Measurements from ENCODE around the gene KDM6A. TPM values are rescaled to one million over a fixed set of nuclear protein-coding genes. Genes with fewer than 3 reads are reported as not detected.

The KDM6A gene
- total RNA-seq, 1 donor from 2014 or later: 14.4 TPM

- Mint-ChIP-seq H3K4me1 (ENCODE audit: low read depth) (peaks cover 20% of the 10 kb centered on the region), H3K9me3 (ENCODE audit: low read depth) (no peaks in the 10 kb centered on the region), H3K27ac (ENCODE audit: unreplicated experiment) (no peak overlapping the region), H3K4me3 (ENCODE audit: unreplicated experiment) (no peak overlapping the region), H3K36me3 (ENCODE audit: low read depth) (no peaks in the 10 kb centered on the region), H3K27me3 (ENCODE audit: low read depth) (no peaks in the 10 kb centered on the region)
- DNase-seq (ENCODE audit: low spot score): no peak
- no peak for TF ChIP-seq CTCF (IDR thresholded peaks at IDR 0.05)
Observed at GRCh38 chrX:44876767-44877166, 3.8 kb downstream of the KDM6A start.

GRCh38 chrX:44878780-44879179 is 5.8 kb downstream of the KDM6A start:
- no peaks in the 10 kb centered on the region for H3K9me3 Mint-ChIP-seq (ENCODE audit: low read depth)
- no peak for DNase-seq (ENCODE audit: low spot score)

GRCh38 chrX:44881549-44881948 is 8.6 kb downstream of the KDM6A start:
- Mint-ChIP-seq H3K9me3 (ENCODE audit: low read depth) (no peaks in the 10 kb centered on the region), H3K36me3 (ENCODE audit: low read depth) (no peaks in the 10 kb centered on the region), H3K4me3 (ENCODE audit: unreplicated experiment) (no peak overlapping the region), H3K27ac (ENCODE audit: unreplicated experiment) (no peak overlapping the region), H3K27me3 (ENCODE audit: low read depth) (no peaks in the 10 kb centered on the region), H3K4me1 (ENCODE audit: low read depth) (peaks cover 9% of the 10 kb centered on the region)
- DNase-seq (ENCODE audit: low spot score): no peak
- TF ChIP-seq CTCF (IDR thresholded peaks at IDR 0.05): no peak

More at GRCh38 chrX:44878780-44879179, 5.8 kb downstream of the KDM6A start:
- H3K27me3 Mint-ChIP-seq (ENCODE audit: low read depth): no peaks in the 10 kb centered on the region
- H3K4me1 Mint-ChIP-seq (ENCODE audit: low read depth): peaks cover 23% of the 10 kb centered on the region
- no peak overlapping the region for H3K4me3 Mint-ChIP-seq (ENCODE audit: unreplicated experiment)
- no peaks in the 10 kb centered on the region for H3K36me3 Mint-ChIP-seq (ENCODE audit: low read depth)
- H3K27ac Mint-ChIP-seq (ENCODE audit: unreplicated experiment): no peak overlapping the region
- TF ChIP-seq CTCF (IDR thresholded peaks at IDR 0.05): no peak

GRCh38 chrX:44882635-44883034 is 9.6 kb downstream of the KDM6A start:
- TF ChIP-seq CTCF (IDR thresholded peaks at IDR 0.05): no peak
- H3K27me3 Mint-ChIP-seq (ENCODE audit: low read depth): no peaks in the 10 kb centered on the region
- H3K27ac Mint-ChIP-seq (ENCODE audit: unreplicated experiment): no peak overlapping the region
- no peaks in the 10 kb centered on the region for H3K36me3 Mint-ChIP-seq (ENCODE audit: low read depth)
- no peak for DNase-seq (ENCODE audit: low spot score)
- H3K4me3 Mint-ChIP-seq (ENCODE audit: unreplicated experiment): no peak overlapping the region
- H3K4me1 Mint-ChIP-seq (ENCODE audit: low read depth): peaks cover 3% of the 10 kb centered on the region
- H3K9me3 Mint-ChIP-seq (ENCODE audit: low read depth): no peaks in the 10 kb centered on the region

GRCh38 chrX:44884944-44885343 is 12.0 kb downstream of the KDM6A start:
- DNase-seq (ENCODE audit: low spot score): no peak
- Mint-ChIP-seq H3K4me1 (ENCODE audit: low read depth) (peaks cover 6% of the 10 kb centered on the region), H3K9me3 (ENCODE audit: low read depth) (peaks cover 4% of the 10 kb centered on the region), H3K36me3 (ENCODE audit: low read depth) (no peaks in the 10 kb centered on the region), H3K27me3 (ENCODE audit: low read depth) (no peaks in the 10 kb centered on the region), H3K4me3 (ENCODE audit: unreplicated experiment) (no peak overlapping the region), H3K27ac (ENCODE audit: unreplicated experiment) (no peak overlapping the region)
- no peak for TF ChIP-seq CTCF (IDR thresholded peaks at IDR 0.05)

Data from chondrocyte (in vitro differentiated cells).